Raji (cell line): ENCODE data around the gene SELENOS.

Experiments used
- POLR2A ChIP-seq: IDR thresholded peaks from 2 replicates; pipeline ENCODE4 v1.6.1; 2011; ENCODE audit warnings: low read depth, low read length, control low read depth; ENCODE audit not compliant: insufficient read depth

Gene SELENOS

DNA sequence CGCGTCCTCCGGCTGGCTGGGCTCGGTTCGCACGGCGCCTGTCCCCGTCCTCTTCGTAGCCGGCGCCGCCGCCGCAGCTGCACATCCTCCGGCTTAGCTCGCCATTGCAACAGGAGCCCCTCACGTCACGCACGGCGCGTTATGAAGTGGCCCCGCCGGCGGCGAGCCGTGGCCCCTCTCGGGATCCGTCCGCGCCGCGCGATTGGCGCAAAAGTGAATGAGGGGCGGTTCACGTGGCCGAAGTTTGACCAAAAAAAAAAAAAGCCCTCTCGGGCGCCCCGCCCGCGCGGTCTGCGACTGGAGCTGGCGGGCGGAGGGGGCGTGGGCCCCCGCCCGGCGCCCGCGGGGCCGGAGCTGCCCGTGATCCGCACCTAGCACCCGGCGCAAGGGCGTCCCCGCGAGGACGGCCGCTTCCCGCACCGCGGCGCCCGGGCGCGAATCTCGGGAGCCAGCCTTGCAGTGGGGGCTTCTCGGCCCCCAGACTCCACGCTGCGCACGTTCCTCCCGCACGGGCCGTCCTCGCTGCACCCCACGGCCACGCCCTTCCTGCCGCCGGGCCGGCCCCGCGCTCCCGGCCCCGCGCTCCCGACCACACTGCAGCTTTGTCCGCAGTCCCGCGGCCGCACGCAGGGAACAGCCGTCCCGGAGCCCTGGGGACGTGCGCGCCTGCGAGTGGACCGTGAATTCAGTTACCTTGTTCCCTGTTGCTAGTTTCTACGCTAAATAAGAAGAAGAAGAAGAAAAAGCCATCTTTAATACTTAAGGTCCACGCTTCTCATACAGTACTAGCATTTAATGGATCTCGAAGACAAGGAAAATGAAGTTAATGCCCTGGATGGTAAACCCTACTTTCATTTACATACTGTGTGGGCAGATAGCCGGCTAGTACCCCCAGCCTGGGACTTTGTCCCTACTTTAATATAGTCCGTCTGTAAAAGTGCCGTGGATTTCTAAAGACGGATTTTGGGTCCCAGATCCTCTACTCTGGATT lies 25.2 kb downstream of the SELENOS start, which contains the start of gene CHSY1:
TSS of gene CHSY1 (minus strand) at position 219 of the 991 bp plus-strand sequence. CDS start 592 bp downstream, outside the sequence.
- peak; percentile 77 for TF ChIP-seq POLR2A

DNA sequence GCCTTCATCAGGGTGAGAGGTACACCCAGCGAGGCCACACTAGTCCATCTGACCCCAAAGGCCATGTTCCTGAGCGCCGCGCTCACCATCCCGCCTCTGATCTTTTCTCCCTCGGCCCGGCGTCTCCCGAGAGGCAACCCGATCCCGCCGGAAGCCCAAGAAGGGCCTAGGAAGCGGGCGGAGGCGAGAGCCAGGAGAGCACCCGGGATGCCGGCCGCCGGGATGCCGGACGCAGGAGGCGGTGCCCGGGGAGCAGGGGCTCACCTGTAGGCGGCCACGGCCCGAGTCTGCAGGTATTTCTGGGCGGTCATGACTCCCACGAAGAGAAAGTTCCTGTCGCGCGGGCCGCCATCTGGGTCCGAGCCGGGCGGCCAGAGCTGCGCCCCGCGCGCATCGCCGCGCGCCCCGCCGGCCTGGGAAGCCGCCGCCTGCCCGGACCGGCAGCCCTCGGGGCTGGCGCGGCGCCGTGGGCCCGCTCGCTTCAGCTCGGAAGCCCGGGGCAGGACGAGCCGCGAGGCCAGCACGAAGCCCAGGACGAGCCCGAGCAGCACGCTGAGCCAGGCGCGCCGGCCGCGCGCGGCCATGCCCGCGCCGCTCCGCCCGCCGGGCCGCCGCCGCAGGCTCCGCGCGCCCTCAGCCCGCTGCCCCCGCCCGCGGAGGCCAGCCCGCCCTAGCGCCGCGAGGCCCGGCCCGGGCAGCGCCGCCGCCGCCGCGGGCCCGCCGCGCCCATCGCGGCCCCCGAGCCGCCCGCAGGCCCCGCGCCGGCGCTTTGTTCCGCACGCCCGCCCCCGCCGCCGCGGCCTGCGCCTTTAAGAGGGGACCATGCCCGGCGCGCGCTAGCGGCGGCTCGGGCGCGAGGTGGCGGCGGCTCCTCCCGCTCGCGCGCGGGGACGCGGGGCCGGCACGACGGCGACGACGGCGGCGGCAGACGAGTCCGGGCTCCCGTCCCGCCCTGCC lies 26.1 kb downstream of the SELENOS start:
- no peak; the same call in 1 of the 2 replicates for TF ChIP-seq POLR2A

DNA sequence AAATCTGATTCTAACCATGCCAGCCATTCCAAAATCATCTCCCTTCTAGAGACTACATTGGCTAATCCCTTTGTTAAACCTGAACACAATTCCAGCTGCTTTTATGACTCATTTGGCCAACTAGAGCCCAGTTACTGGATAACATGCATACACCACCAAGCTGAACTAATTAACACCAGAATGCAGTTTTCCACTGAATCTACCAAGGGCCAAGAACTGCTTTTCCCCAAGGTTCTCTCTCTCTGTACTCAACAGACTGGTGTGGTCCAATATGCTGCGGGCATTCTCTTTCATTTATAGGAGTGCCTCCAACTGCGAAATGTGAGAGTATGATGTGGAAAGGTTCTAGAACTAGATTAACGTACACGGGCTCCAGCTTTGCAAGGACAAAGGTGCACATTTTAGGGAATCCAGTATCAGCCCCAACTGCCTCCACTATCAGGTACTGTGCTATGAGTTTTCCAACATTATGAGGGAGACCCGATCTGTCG lies 26.9 kb downstream of the SELENOS start:
- no peak for TF ChIP-seq POLR2A

DNA sequence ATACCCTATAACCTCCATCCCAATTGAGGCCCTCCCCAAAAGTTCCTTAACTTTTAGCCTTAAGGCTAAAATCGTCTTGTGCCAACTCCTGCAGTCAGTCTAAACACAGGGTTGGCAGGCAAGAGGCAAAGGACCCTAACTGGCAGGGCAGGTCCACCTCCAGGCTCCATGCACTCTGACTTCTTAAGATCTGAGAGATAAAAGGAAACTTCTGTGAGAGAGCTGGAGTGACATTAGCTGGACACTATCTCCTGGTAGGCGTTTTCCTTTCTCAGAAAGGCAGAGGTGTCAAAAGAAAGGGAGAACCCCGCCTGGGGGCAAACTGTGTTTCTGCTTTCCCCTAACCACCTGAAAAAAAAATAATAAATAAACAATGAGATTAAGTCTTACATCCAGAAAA lies 29.0 kb downstream of the SELENOS start:
- no peak for TF ChIP-seq POLR2A

DNA sequence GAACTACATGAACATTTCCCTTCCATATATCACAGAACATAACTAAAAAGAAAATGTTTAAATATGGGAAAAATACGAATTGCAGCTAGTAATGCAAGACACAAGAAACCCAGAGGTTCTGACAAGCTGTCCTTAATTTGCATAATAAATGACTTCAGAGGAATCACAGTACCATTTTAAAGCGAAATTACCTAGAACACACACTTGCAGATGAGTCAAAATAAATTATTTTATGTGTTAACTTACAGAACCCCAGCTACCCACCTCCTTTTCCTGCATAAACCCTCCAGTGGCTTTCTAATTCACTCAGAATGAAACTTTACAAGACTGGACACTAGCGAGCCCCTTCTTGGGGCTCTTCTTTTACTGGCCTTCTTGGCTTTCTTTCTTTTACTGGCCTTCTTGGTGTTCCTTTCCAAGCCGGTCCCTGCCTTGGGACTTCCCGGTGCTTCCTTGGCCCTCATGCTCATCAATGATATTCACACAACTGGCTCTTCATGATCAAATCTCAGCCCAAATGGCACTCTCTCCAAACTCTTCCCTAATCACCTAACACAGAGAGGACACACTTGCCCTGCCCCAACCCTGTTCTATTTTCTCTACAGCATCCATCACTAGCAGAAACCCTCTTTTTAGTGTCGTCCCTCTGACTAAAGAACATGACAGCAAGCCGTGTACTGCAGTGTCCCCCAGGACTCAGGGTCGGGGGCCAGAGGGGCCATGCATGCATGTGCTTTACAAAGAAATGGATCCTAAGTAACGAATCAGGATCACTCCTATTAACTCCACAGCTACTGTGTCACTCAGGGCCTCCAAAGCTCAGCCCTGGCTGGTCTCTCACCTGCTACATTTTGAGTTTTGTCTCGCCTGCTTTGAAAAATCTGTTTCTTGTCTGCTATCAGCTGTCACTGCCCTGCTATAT lies 30.2 kb downstream of the SELENOS start:
- TF ChIP-seq POLR2A: no peak

DNA sequence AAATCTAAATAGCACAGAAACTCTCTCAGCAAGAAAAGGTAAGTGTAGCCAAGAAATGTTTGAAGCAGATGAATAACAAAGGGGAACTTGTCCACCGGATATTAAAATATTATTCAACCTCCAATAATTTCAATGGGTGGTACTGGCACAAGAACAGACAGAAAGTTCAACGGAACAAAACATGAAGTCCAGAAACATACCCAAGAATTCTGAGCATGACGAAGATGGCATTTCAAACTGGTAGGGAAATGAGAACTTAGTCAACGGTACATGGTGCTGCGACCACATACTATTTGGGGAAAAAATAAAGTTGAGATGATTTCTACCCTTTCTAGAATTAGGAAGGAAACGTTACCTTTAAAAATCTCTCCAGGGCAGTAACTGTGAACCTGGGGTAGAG lies 30.9 kb downstream of the SELENOS start:
- no peak for TF ChIP-seq POLR2A

DNA sequence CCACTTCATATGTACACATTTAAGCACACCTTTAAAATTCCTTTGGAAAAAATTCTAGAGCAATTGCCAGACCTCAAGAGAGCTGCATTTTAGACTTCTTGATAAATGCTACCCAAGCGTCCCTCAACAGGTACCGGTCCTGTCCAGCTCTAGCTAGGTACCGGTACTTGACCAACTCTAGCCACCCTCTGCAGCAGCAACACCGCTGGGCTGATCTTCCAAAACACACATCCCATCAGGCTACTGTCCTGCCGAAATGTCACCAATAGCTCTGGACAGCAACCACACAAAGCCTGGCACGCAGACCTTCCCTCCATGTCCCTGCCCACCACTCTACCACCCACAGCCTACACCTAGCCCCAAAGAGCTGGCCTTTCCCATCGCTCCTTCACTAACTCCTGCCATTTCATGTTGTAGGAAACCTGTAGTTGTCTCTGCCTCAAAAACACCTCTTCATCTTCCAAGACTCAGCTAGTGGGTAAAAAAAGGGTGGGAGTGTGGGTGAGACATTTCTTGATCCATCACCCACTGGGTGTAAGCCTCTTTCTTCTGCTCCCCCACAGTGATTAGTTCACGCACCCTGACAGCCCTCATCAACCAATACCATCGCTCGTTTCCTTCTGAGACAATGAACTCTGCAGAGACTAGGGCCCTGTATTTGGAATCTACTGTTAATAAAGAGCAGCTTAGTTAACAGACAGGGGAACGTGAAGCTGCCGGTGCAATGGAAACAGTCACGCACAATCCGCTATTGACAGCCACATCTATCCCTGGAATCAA lies 32.2 kb downstream of the SELENOS start:
- no peak for TF ChIP-seq POLR2A

DNA sequence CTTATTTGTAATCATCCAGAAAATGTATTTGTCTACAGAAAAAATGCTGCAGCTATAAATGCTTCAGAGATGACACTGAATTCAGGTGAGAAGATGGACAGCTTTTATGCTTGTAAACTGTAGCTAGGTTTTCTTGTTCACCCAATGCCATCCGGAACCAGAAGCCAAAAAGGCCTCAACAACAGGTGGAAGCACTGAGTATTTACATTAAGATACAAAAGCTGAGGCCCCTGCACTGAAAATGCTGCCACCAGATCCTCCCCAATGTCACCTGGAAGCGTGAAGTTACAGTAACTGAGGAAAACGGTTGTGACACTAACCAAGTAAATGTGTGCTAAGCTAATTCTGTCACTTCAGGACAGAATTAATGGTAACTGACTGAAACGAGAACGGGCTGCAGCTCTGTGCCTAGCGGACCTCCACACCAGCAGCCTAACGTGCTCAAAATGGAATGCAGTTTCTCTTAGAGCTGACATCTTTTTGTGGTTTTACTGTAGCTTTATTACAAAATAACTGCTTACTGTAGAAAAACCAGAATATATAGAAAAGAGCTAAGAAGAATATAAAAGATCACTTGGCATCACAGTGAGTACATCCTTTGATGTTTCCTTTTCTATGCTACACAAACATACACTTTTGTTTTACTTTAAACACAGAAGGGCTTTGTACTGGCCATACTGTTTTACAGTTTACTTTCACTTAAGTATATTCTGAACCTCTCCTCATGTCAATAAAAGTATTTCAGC lies 33.1 kb downstream of the SELENOS start:
- no peak for TF ChIP-seq POLR2A

DNA sequence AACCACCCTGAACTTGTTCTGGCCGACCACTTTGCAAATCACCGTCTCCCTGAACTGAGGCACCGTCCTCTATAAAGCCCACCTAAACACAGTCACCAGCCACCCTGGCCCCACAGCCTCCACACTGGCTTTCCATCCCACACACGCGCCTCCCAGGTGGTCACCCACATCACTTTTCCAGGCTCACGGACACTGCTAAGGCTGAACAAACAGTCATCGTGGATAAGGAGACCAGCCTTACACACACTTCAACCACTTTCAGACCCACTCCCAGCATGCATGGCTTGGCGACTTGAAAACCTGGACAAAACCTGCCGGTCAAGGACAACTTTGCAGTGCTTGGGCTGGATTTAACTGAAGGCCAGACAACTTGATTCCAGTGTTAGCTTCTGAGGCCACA lies 33.9 kb downstream of the SELENOS start:
- TF ChIP-seq POLR2A: no peak

DNA sequence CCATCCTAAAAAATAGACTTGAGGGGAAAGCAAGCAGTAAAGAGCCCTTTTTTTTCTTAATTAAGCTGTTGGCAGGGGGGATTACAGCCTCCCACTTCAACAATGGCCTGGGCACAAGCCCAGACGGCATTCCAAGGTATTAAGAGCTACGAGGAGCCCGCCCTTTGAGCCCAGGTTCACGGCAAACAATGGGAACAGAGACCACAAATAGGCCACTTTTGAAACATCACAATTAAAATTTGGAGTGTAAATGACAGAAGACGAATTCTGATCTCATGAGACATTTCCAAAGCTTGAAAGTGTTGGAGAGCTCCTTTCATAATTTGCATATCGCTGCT lies 34.3 kb downstream of the SELENOS start:
- TF ChIP-seq POLR2A: no peak

DNA sequence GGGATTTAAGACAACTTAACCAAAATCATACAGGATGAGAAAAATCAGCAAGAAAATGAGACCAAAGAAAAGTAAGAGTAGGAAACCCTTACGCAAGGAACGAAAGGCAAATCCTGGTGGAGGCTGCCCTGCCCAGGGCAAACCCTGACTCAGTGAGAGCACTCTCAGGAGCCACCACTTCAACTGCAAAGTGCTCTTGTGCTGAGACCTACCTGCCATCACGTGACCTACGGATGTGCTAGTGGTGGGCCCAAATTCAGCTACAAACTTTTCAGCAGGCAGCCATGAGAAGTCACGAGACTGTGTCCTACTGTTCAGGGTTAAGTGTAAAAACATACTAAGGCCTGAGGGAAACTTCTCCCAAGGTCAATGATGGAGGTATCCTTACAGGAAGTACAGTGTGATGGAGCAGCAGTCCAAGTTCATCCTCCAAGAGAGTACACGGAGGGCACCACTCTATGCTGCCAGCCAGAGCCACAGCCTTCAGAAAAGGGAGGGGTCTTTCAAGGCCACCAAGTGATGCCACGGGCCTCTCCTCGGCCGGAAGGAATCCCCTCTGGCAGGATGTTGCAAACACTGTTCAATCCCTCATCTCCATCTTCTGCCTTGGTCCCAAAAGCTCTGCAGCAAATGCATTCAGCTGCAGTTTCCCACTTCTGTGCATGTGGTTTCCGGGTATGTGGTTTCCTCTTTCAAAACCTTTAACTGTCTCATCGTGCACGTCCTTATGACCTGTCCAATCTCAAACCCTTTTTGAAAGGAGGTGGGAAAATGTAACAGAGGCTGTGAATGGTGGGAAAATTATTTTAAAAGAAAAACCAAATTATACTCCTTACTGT lies 34.9 kb downstream of the SELENOS start:
- no peak for TF ChIP-seq POLR2A

DNA sequence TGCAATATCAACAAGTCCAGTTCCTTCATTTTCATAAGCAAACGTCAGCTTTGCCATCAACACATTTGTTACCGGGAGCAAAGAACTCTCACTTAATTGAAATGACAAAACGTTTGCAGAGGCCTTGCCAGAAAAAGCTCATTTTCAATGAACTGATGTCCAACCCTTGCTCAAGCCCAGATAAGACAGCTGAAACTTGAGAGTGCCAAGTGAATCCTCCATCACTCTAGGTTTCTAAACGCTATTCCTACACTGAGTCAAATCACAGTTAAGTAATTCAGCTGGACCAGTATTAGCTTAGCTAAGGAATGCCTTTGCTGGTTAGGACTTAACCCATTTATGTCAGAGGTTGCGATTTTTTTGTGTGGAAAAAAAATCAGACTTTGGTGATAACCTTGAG lies 36.9 kb downstream of the SELENOS start:
- TF ChIP-seq POLR2A: no peak
